HG03460 (cell line): ENCODE data around the gene RPP25L.

ENCODE experiments used
- ATAC-seq: cut with Tn5 transposase; IDR thresholded peaks from one replicate; pipeline ENCODE4 v1.9.1; 2021; ENCODE audit not compliant: unreplicated experiment

Gene RPP25L

DNA sequence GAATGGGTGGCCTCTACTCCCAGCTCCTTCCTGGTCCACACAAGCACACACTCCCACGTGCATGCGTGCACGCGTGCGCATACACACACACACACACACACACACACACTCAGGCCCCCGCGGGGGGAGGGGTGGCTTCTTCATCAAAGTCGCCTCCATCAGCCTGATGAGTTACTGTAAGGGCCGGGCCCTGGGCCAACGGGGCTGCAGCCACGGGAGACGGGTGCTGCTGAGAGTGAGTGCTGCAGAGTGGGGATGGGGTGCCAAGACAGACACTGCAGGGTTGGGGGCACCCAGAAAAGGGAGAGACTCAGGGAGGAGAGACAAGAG is 40.5 kb downstream of the RPP25L start:
- ATAC-seq: no peak

DNA sequence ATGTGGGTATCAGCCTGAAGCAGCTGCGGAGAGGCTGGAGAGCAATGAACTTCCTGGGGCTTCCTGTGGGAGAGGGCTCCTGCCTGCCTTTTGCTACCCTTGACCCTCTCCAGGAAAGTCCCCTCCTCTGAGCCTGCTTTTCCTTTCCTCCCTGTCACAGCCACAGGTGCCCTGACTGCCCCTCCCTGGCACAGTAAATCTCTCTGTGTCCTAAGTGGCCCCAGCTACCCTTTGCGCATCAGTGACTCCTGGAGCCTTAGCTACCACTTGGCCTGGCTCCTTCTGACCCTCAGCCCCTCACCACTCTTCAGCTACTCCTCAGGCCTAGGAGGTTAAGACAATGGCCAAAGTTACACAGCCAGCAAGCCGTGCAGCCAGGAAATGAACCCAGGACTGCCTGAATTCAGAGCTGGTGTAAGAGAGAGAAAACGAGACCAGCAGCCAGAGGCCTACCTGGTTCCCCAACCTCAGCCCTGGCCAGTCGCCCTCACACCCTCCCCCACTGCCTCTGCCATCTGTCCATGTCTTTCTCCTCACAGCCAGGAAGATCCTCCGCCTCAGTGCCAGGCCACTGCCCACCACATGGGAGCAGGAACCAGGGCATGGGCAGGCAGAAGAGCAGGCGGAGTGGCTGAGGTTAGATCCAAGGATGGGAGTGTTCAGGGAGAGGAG is 41.0 kb downstream of the RPP25L start:
- ATAC-seq: no peak

DNA sequence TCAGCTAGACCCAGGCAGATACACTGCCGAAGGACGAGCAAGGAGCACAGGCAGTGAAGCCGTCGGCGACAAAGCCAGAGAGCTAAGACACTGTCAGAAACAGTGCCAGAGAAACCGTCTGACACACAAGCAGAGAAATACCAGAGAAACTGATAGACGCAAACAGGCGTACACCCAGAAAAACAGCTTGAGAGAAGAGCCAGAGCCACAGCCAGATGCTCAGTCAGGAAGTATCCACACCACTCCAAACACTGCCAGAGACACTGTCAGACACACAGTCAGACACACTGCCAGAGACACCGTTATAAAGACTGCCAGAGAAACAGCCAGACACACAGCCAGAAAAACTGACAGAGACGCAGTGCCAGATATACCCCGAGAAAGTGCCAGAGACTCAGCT is 41.5 kb downstream of the RPP25L start:
- ATAC-seq: no peak

DNA sequence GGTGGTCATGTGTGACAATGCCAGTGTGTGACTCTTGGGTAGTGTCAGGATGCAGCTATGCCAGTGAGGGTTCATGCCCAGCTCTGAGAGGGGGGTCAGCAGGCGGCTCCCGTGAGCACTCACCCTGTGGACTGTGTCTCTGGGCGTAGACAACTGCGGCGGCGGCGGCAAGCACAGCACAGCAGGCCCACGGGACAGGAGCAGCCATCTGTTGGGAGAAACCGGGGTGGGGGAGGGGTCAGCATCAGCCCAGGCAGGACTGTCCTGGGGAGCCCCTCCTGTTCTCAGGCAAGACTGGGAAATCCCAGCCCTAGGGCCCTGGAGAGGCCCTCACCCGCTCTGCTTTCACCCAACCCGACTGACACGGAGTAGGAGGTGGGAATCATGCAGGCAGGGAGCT is 43.1 kb downstream of the RPP25L start:
- no peak for ATAC-seq

DNA sequence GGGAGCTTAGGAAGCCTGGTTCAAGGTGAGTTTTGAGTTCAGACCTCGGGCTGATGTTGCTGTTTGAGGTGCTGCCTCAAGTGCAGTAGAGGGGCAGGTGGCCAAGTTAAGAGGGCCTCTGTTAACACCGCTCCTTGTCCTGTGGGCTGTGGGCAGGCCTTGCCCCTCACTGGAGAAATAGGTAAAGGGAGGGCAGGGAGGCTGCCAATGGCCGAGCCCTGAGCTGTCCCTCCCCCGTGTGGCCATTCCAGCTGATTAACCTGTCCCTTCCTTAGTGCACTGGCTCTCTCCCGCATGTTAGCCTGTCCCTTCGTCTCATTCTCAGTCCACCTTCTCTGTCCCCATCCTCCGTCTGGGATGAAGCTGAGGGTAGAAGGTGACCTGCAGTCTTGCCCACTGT is 43.8 kb downstream of the RPP25L start:
- ATAC-seq: no peak

DNA sequence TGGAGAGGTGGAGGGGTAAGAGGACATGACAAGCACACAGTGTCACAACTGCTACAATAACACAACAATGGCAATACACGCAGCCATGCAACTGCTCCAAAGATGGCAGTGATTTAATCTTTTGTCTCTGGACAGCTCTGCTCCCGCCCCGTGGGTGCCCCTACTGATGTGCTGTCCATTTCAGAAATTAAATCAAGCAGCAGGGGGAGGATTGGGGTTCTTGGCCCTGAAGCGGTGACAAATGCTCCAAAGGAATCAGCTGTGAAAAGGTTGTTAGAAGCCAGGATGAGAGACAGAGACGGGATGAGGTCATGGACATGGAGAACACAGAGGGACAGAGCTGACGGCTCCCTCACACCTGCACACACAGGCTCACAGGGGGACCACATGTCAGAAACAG is 44.9 kb downstream of the RPP25L start:
- no peak for ATAC-seq

DNA sequence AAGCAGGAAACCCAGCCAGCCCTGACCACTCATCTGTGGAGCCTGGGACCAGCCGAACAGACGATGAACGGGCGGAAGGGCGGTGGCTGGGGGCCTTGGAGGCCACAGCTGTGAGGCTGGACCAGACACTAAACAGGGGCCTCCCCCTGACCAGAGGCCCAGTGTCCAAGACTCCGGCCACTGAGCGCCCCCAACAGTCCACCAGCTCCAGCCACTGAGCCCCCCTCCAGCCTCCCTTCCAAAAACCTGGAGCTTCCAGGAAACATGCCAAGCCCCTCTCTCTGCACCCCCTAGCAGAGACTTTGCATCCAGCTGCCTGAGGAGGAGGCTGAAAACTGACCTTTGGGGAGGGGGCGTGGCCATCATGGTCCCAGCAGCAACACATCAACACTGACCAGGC is 45.6 kb downstream of the RPP25L start:
- no peak for ATAC-seq

DNA sequence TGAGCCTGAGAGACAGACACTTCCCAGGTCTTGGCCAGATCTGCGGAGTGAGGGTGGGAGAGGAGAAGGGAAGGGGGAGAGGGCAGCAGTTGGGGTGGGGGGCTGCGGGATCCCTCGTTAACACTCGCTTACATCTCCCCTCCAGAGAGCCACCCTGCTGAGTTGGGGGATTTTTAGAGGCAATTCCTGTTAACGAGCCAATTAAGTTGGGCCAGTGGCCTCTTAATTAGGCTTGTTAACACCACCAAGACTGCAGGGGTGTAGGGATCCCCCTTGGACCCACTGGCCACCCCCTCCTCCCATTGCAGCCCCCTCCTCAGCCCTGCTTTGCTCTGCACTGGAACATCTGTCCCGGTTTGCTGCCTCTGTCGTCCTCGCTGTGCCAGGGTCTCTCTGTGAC is 46.0 kb downstream of the RPP25L start:
- no peak for ATAC-seq

DNA sequence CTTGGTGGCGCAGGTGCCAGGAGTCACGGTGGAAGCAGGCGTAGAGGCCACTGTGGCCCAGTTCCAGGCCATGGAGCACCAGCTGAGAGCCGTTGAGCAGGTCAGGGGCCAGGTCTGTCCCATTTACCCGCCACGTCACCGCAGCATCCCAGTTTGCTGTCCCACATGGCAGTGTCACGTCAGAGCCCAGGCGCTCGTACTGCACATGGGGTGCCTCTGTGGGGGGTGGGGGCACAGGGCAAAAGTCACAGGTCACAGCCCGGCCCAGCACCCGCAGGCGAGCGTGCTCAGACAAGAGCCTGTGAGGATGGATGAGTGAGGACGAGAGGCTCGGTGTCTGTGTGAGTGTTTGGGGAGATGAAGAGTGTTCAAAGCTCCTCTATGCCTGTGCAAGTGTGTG is 47.3 kb downstream of the RPP25L start:
- ATAC-seq: no peak

DNA sequence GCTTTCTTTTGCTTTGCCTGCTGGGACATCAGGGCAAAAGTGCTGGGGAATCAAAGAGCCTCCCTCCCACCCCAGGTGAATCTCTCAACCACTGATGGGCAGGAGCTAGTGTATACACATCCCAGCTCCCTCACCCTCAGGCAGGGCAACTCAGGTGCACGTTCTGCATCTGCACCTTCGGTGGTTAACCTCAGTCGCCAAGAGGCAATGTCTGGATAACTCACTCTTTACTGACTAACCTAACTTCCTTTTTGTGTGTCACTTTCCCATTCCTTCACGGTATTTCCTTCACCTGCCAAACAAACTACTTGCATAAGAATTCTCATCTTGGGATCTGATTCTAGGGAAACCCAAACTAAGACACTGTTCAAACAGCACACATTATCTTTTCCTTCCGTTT is 48.6 kb downstream of the RPP25L start:
- no peak for ATAC-seq

DNA sequence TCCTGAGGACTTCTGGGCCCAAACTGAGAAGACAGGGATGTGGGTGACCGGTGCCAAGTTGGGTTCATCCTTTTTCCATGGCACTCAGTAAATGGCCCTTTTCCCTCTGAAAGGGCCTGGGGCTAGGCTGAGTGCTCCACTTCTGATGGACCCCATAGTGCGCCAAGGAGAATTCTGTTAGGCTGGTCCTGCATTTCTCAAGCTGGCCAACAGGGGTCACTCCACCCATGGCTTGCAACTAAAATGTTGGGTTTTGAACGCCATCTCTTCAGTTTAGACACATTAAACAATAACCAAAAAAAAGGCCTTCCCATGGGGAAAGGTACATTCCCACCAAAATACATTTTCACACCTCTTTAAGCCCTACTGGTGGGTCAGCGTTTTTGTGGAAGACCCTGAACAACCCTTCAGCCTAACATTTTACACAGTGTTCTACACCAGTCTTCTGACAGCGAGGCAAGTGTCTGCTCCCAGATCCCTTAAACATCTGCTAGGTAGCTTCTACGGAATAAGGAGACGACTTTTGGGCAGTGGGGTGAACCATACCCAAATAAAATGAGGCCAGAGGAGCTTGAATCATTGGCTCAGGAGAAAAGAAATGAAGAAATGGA is 49.7 kb downstream of the RPP25L start:
- no peak for ATAC-seq

DNA sequence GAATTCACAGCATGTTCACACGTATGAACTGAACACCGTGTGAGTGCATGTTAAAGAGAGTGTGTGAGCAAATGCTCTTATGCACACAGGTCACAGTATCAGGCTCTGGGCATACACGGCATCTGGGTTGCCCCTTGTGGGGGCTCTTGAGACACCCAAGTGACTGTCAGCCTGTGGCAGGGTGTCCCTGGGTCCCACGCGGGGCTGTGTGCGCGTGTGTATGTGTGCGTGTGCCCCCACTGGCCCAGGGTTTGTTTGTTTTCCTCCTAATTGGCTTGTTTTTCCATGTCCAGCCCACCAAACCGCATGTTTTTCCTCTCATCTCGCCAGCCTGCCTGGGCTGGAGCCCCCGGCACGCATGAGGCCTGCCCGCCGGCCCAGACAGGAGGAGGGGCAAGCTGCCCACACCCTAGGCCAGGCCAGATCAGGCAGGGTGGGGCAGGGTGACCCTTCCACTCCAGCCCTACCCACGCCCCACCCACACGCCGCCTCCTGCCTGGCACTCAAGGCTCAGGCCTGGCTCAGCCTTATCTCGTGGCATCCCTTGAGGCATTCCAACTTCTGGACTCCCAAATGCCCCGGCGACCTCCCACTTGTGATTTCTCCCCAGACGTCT is 51.2 kb downstream of the RPP25L start:
- no peak for ATAC-seq
